GM18505 (cell line): ENCODE data around the gene APOC1.
"Not testable (repeated sequence)": the region's sequence is repeated elsewhere in the genome, so short reads cannot be mapped to it uniquely, and the experiment has no call there.

Experiments used
- ATAC-seq: cut with Tn5 transposase; IDR thresholded peaks from one replicate; pipeline ENCODE4 v1.9.1; 2021; ENCODE audit not compliant: unreplicated experiment
- POLR2A ChIP-seq: IDR thresholded peaks from 4 replicates; pipeline ENCODE4 v1.6.1; 2011; ENCODE audit warnings: borderline replicate concordance; ENCODE audit not compliant: insufficient read depth, insufficient read length; ENCODE audit errors: extremely low read depth

The APOC1 gene

DNA sequence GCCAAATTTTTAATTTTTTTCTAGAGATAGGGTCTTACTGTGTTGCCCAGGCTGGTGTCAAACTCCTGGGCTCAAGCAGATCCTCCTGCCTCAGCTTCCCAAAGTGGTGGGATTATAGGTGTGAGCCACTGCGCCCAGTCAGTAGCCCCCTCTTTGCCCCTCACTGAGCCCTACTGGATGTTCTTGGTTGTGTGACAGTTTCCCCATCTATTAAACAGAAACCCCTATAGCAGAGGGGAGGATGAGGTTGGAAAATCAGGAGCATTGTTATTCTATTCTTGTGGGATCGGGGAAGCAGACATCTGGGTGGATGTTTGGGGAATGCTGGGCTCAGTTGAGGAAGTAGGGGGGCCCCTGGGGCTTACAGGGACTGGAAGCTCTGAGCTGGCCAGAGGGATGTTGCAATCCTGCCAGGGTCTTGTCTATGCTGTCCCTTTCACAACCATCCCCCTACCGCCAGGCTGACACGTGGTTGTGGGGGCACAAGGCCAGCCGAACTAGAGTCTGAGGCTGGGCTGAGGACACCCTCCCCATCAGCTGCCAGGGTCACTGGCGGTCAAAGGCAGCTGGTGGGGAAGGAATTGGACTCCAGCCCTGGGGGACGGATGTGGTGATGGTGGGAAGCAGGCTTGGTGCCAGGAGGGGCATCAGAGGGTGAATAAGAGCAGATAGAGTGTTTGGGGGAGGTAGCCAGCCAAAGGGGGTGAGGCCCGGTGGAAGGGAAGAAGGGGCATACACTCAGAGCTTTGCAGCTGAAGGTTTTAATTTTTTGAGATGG lies 10.9 kb downstream of the APOC1 start:
- no peak for ATAC-seq
- TF ChIP-seq POLR2A, result no peak

DNA sequence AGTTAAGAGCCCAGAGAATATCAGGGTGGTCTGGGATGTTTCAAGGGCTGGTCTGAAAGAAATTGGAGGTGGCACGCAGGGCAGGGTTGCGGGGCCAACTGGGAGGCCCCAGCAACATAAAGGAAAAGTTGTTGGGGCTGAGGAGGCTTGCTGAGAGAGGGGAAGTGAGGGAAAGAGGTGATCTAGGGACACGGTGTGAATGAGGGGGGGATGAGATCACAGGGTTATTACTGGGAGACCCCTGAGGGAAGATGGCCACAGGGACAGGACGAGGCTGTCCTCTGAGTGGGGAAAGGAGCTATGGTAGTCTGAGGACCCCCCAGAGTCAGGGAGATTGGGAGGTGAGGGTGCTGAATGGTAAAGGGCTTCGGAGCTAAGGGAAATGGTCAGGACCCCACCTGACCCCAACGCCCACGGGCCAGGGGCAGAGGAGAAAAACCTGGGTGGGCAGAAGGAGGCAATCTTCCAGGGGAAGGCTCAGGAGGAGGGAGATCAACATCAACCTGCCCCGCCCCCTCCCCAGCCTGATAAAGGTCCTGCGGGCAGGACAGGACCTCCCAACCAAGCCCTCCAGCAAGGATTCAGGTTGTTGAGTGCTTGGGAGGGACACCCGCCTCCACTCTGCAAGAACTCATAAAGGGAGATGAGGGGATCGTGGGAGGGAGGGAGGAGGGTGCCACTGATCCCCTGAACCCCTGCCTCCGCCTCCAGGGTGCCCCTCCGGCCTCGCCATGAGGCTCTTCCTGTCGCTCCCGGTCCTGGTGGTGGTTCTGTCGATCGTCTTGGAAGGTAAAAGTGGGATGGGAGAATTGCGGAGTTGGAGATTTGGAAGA lies 12.1 kb downstream of the APOC1 start:
- ATAC-seq, result not testable (repeated sequence)

DNA sequence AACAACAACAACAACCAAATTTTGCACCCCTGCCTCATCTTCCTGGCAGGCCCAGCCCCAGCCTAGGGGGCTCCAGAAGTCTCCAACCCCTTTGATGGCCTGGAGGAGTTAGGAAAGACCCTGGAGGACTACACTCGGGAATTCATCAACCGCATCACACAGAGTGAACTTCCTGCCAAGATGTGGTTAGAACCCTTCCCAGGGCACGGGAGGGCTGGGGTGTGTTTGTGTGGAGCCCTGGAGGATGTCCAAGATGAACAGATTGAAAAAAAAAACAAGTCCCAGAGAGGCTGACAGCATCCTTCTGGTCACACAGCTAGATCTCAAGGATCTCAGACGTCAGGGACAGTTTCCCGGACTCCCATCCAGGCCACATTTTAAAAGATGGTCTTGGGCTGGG lies 13.3 kb downstream of the APOC1 start:
- TF ChIP-seq POLR2A, result no peak
- no peak for ATAC-seq

DNA sequence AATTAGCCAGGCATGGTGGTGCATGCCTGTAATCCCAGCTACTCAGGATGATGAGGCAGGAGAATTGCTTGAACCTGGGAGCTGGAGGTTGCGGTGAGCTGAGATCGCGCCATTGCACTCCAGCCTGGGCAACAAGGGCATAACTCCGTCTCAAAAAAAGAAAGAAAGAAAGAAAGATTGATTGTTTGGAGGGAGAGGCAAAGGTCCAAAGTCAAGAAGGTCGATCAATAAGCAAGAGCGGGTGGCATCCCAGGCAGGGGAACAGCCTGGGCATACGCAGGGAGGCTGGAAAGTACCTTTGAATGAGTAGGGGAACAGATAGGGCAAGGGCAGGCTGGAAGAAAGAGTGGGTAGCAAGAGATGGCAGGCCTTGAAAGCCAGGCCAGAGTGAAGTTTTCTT lies 15.7 kb downstream of the APOC1 start:
- no peak for ATAC-seq
- no peak for TF ChIP-seq POLR2A

DNA sequence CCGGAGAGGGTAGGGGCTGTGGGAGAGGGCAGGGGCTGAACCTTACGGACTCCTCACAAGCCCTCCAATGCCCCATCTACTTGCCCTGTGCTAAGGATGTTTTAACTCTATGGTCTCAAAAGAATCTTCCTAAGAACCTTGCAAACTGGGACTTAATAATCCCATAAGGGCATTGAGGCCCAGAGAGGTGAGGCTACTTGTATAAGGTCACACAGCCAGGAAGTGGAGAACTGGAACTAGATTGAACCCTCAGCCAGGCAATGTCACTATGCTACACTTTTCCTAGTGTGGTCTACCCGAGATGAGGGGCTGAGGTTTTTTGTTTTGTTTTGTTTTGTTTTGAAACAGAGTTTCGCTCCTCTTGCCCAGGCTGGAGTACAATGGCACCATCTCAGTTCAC lies 17.1 kb downstream of the APOC1 start:
- TF ChIP-seq POLR2A, result no peak
- ATAC-seq, result no peak

DNA sequence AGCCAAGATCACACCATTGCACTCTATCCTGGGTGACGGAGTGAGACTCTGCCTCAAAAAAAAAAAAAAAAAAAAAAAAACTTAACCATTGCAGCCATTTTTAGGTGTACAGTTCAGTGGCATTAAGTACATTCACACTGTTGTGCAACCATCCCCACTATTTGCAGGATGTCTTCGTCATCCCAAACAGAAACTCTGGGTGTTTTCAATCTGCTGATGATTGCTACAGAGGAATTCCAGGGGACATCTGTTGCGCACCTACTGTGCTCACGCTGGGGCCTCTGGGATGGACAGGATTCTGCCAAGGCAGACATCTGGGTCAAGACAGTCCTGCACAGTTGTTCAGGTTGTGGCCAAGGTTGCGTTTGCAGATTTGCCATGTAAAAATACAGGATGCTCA lies 25.3 kb downstream of the APOC1 start:
- no peak for TF ChIP-seq POLR2A
- no peak for ATAC-seq

DNA sequence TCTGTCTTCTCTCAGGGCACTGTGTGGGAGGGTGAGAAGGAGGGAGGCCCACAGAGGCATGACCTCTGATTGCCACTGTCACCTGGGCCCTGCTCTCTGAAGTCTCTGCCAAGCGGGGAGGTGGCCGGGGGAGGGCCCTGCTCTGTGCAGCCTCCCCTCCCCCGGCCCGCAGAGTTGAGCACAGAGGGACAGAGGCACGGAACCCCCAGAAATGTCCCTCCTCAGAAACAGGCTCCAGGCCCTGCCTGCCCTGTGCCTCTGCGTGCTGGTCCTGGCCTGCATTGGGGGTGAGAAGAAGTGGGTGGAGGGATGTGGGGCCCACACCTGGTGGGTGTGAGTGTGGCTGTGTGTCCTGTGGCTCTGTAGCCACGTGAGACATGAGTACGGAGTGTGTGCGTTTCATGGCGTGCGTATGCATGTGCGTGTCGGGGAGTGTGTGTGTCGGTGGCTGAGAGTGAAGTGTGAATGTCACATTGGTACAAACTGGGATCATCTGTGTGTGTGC lies 27.7 kb downstream of the APOC1 start, which contains the start of gene APOC4:
TSS of gene APOC4 (plus strand) at position 171 of the 505 bp plus-strand sequence. CDS start at position 212, 41 bp downstream.
- no peak for TF ChIP-seq POLR2A
- no peak for ATAC-seq

DNA sequence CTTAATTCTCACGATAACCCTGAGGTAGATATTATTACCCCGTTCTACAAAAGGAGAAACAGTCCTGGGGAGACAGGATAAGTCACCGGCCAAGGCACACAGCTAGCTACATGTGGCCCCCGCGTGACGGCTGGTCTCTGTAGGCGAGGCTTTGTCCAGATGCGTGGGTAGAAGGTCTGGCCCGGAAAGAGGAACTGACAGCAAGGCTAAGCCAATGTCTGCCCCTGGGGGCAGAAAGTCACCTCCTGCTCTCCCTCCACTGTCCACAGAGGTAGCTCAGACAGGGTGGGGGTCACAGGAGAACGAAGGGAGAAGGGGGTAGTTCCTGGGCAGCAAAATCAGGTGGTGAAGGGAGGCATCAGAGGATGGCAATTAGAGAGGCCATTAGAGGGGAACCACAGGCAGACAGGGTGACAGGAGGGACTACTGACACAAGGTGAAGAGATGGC lies 29.4 kb downstream of the APOC1 start:
- peak; percentile 32 for TF ChIP-seq POLR2A
- no peak for ATAC-seq

DNA sequence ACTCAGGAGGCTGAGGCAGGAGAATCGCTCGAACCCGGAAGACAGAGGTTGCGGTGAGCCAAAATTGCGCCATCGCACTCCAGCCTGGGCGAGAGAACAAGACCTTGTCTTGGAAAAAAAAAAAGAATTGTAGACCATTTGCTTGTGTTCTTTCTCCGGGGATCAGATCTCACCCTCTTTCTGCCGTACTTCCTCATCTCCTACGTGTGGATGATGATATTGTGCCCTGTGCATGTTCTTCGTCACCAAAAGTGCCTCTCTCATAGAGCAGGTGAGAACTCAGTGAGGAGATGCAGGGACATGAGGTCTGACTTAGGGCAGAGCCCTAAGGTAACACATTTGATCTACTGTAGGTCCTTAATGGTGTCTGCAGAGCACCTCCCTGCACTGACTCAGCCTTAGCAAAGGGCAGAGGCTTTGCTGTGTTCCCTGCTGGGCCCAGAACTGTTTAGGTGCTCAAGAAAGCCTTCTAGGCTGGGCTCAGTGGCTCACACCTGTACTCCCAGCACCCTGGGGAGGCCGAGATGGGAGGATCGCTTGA lies 32.7 kb downstream of the APOC1 start:
- TF ChIP-seq POLR2A, result no peak
- ATAC-seq, result no peak

DNA sequence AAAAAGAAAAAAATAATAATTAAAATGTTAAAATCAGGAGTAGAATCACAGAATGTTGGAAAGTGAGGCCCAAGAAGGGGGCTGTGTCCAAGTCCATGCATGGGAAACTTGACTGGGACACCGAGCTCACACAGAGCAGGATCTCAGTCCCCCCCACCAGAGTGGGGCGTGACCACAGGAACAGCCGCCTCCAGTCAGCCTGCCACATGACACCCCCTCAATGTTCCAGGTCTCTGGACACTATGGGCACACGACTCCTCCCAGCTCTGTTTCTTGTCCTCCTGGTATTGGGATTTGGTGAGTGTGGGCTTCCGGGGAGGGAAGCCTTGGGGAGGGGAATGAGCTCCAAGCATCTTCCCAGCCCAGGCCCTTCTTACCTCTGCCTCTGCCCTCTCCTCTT lies 33.8 kb downstream of the APOC1 start:
- no peak for TF ChIP-seq POLR2A

DNA sequence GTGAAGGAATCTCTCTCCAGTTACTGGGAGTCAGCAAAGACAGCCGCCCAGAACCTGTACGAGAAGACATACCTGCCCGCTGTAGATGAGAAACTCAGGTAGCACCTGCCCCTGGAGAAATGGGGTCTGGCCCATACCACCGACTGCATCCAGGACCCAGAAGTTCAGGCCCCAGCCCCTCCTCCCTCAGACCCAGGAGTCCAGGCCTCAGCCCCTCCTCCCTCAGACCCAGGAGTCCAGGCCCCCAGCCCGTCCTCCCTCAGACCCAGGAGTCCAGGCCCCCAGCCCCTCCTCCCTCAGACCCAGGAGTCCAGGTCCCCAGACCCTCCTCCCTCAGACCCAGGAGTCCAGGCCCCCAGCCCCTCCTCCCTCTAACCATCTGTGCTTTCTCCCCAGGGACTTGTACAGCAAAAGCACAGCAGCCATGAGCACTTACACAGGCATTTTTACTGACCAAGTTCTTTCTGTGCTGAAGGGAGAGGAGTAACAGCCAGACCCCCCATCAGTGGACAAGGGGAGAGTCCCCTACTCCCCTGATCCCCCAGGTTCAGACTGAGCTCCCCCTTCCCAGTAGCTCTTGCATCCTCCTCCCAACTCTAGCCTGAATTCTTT lies 34.5 kb downstream of the APOC1 start:
- no peak for TF ChIP-seq POLR2A
- ATAC-seq, result no peak

More for the DNA sequence above, 33.8 kb downstream of the APOC1 start:
- ATAC-seq, result no peak

DNA sequence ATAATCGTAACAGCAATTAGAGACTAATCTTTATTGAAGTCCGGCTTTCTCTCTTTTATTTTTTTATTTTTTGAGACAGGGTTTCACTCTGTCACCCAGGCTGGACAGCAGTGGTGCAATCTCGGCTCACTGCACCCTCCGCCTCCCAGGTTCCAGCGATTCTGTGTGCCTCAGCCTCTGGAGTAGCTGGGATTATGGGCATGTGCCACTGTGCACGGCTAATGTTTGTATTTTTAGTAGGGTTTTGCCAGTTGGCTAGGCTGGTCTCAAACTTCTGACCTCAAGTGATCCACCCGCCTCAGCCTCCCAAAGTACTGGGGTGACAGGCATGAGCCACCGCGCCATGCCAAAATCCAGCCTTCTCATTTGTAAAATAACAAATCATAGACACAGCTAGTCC lies 35.1 kb downstream of the APOC1 start:
- ATAC-seq, result no peak
- no peak for TF ChIP-seq POLR2A
